Loucy (cell line): ENCODE data around the gene CD84.

Experiments
- H2AFZ ChIP-seq: fragments of 200-600 bp; sonication (generic); 2 replicates; pipeline ENCODE4 v1.6.0; 2016; ENCODE audit warnings: antibody characterized with exemption, mild to moderate bottlenecking, low read length, moderate library complexity
- H3F3A ChIP-seq: fragments of 200-600 bp; 2 replicates; pipeline ENCODE4 v1.6.0; 2016; ENCODE audit warnings: antibody characterized with exemption, low read depth, mild to moderate bottlenecking
- H3K27me3 ChIP-seq: fragments of 200-600 bp; sonication (generic); 2 replicates; pipeline ENCODE4 v1.6.1; 2014; ENCODE audit warnings: low read length, mild to moderate bottlenecking; ENCODE audit not compliant: insufficient read depth, poor library complexity, severe bottlenecking
- H3K36me3 ChIP-seq: fragments of 200-600 bp; sonication (generic); 2 replicates; pipeline ENCODE4 v1.6.1; 2016; ENCODE audit warnings: low read length; ENCODE audit not compliant: insufficient read depth
- H3K4me1 ChIP-seq: fragments of 200-600 bp; sonication (generic); 2 replicates; pipeline ENCODE4 v1.5.1; 2014; ENCODE audit warnings: low read length, mild to moderate bottlenecking; ENCODE audit not compliant: insufficient read depth, poor library complexity, severe bottlenecking
- H3K4me2 ChIP-seq: fragments of 200-600 bp; sonication (generic); 2 replicates; pipeline ENCODE4 v1.6.0; 2014; ENCODE audit warnings: antibody characterized with exemption, low read length, low read depth, mild to moderate bottlenecking; ENCODE audit not compliant: poor library complexity, severe bottlenecking
- H3K4me3 ChIP-seq: fragments of 200-600 bp; sonication (generic); 2 replicates; pipeline ENCODE4 v1.5.1; 2014; ENCODE audit warnings: low read length, mild to moderate bottlenecking, mixed read lengths; ENCODE audit not compliant: poor library complexity, severe bottlenecking
- H3K79me2 ChIP-seq: fragments of 200-600 bp; sonication (generic); 2 replicates; pipeline ENCODE4 v1.6.1; 2014; ENCODE audit warnings: low read length; ENCODE audit not compliant: insufficient read depth
- H3K9ac ChIP-seq: fragments of 200-600 bp; sonication (generic); 2 replicates; pipeline ENCODE4 v1.6.0; 2014; ENCODE audit warnings: mild to moderate bottlenecking, low read depth, low read length, moderate library complexity; ENCODE audit not compliant: poor library complexity, severe bottlenecking
- H3K9me2 ChIP-seq: fragments of 200-600 bp; sonication (generic); replicated peaks from 2 replicates; pipeline ENCODE4 v1.6.1; 2016; ENCODE audit warnings: low read depth, low read length, mixed read lengths
- H3K9me3 ChIP-seq: fragments of 200-600 bp; sonication (generic); 2 replicates; pipeline ENCODE4 v1.6.1; 2014; ENCODE audit warnings: mild to moderate bottlenecking, antibody characterized with exemption, low read length, low read depth; ENCODE audit not compliant: insufficient read depth
- H4K20me1 ChIP-seq: fragments of 200-600 bp; sonication (generic); 2 replicates; pipeline ENCODE4 v1.6.0; 2014; ENCODE audit warnings: antibody characterized with exemption, low read length, mild to moderate bottlenecking; ENCODE audit not compliant: insufficient read depth, poor library complexity, severe bottlenecking
- EZH2phosphoT487 ChIP-seq: fragments of 200-600 bp; IDR thresholded peaks from 2 replicates; pipeline ENCODE4 v1.6.1; 2018; ENCODE audit warnings: antibody characterized with exemption, mild to moderate bottlenecking, moderate library complexity, borderline replicate concordance
- TF ChIP-seq, protein P1 (sequence below): fragments of 200-600 bp; sonication (generic); conservative IDR thresholded peaks from 2 replicates; pipeline ENCODE4 v1.5.1; 2014; ENCODE audit warnings: mild to moderate bottlenecking, antibody characterized with exemption, low read length

Gene CD84

DNA sequence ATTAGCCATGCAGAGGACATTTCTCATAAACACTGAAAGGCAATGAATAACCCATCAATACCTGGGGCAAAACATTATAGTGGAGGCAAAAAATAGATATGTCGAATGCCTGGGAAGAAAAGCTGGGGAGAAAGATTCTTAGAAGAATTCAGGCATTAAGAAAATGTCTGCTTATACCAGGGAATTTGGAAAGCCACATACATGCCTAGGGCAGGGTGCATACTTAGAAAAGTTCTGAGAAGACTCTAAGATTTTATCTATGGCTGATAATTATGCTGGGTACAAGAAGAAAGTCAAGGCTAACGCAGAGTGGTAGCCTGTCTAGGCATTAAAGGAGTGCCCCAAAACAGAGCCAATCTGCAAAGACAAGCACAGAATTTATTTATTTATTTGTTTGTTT is 74.6 kb downstream of the CD84 start:
- Histone ChIP-seq H2AFZ (no peak overlapping the region), H3K36me3 (no peaks in the 10 kb centered on the region)
- TF ChIP-seq EZH2phosphoT487: no peak
- TF ChIP-seq, protein P1, sequence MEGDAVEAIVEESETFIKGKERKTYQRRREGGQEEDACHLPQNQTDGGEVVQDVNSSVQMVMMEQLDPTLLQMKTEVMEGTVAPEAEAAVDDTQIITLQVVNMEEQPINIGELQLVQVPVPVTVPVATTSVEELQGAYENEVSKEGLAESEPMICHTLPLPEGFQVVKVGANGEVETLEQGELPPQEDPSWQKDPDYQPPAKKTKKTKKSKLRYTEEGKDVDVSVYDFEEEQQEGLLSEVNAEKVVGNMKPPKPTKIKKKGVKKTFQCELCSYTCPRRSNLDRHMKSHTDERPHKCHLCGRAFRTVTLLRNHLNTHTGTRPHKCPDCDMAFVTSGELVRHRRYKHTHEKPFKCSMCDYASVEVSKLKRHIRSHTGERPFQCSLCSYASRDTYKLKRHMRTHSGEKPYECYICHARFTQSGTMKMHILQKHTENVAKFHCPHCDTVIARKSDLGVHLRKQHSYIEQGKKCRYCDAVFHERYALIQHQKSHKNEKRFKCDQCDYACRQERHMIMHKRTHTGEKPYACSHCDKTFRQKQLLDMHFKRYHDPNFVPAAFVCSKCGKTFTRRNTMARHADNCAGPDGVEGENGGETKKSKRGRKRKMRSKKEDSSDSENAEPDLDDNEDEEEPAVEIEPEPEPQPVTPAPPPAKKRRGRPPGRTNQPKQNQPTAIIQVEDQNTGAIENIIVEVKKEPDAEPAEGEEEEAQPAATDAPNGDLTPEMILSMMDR: no peak

DNA sequence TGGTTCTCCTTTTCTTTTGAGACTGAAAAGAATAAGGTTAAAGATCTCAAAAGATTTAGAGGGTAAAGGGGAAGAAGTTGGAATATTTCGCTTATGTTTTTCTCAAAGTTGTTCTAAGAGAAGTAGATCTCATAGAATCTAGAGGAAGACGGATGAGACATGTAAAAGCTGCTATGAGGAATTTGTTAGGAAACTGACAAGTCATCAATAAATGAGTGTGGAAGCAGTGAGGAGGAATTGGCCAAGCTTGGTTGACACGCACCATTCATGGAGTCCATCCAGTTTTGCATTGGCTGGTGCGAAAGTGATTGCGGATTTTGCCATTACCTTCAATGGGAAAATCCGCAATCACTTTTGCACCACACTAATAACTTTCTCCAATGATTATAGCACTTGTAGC is 76.2 kb downstream of the CD84 start:
- H3K9me2 ChIP-seq: no peaks in the 10 kb centered on the region
- no peaks in the 10 kb centered on the region for H3K27me3 ChIP-seq
- no peaks in the 10 kb centered on the region for H4K20me1 ChIP-seq
- no peaks in the 10 kb centered on the region for H3K4me1 ChIP-seq
- TF ChIP-seq, protein P1: no peak
- TF ChIP-seq EZH2phosphoT487: no peak
- no peak overlapping the region for H3K4me2 ChIP-seq
- H2AFZ ChIP-seq: no peak overlapping the region
- H3K9ac ChIP-seq: no peak overlapping the region
- no peaks in the 10 kb centered on the region for H3K36me3 ChIP-seq
- no peaks in the 10 kb centered on the region for H3F3A ChIP-seq
- no peak overlapping the region for H3K4me3 ChIP-seq
- H3K9me3 ChIP-seq: peaks cover 20% of the 10 kb centered on the region; the same call in 1 of the 2 replicates
- no peaks in the 10 kb centered on the region for H3K79me2 ChIP-seq

More for the DNA sequence above, 74.6 kb downstream of the CD84 start:
- Histone ChIP-seq H3F3A (no peaks in the 10 kb centered on the region), H3K79me2 (no peaks in the 10 kb centered on the region), H3K4me1 (no peaks in the 10 kb centered on the region), H3K9ac (no peak overlapping the region), H3K9me2 (no peaks in the 10 kb centered on the region), H3K4me2 (no peak overlapping the region), H4K20me1 (no peaks in the 10 kb centered on the region), H3K9me3 (peaks cover 10% of the 10 kb centered on the region; the same call in 1 of the 2 replicates), H3K4me3 (no peak overlapping the region), H3K27me3 (no peaks in the 10 kb centered on the region)

DNA sequence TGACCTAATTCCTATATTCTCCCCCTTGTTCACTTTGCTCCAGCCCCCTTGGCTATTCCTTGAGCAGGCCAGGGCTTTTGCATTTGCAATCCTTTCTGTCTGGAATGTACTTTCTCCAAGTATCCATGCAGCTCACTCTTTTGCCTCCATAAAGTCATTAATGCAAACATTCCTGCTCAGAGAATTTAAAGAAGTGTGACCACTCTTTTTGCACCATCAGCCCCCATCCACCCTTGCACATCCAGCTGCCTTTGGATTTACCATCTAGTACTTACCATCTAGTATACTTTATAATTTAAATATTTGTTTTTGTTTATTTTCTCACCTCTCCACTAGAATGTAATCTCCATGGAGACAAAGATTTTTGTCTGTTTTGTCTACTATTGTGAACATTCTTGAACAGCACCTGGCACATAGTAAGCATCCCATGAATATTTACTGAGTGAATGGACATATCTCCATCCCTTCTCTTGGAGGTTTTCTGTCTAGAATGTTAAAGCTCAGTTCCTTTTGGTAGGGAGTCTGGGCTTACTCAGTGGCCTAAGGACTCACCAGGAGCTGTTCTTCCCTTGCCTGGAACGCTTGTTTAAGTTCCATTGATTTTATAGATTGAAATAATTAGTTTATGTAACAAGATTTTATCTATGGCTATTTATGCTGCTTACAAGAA is 78.8 kb downstream of the CD84 start:
- Histone ChIP-seq H3K36me3 (no peaks in the 10 kb centered on the region), H2AFZ (no peak overlapping the region), H3F3A (no peaks in the 10 kb centered on the region), H3K9me3 (peaks cover 12% of the 10 kb centered on the region; the same call in 1 of the 2 replicates), H3K4me2 (no peak overlapping the region), H4K20me1 (no peaks in the 10 kb centered on the region), H3K9ac (no peak overlapping the region), H3K27me3 (no peaks in the 10 kb centered on the region), H3K4me3 (no peak overlapping the region), H3K79me2 (no peaks in the 10 kb centered on the region), H3K4me1 (no peaks in the 10 kb centered on the region), H3K9me2 (no peaks in the 10 kb centered on the region)
- TF ChIP-seq, protein P1: no peak
- TF ChIP-seq EZH2phosphoT487: no peak
